Neural cell (in vitro differentiated cells): ENCODE data around the gene RIMS1. TPM values are rescaled to one million over a fixed set of nuclear protein-coding genes. Genes with fewer than 3 reads are reported as not detected.

Experiments used
- H2AFZ ChIP-seq: fragments of 200-600, 300-800 bp; sonication (generic), shearing (Covaris generic); 2 replicates; pipeline ENCODE4 v1.6.0; 2014; ENCODE audit warnings: low read depth, mild to moderate bottlenecking, antibody characterized with exemption, low read length, moderate library complexity
- H3F3A ChIP-seq: fragments of 200-600 bp; shearing (Covaris generic); 2 replicates; pipeline ENCODE4 v1.6.1; 2016; ENCODE audit warnings: mild to moderate bottlenecking, moderate library complexity, mixed read lengths, antibody characterized with exemption, low read length; ENCODE audit not compliant: insufficient read depth, poor library complexity, severe bottlenecking
- H3K27ac ChIP-seq: fragments of 200-600, 300-800 bp; sonication (generic), shearing (Covaris generic); 2 replicates; pipeline ENCODE4 v1.5.1; 2014; ENCODE audit warnings: mild to moderate bottlenecking, low read length, moderate library complexity
- H3K27me3 ChIP-seq: fragments of 300-800, 200-600 bp; sonication (generic), shearing (Covaris generic); 2 replicates; pipeline ENCODE4 v1.6.0; 2014; ENCODE audit warnings: mild to moderate bottlenecking, low read depth, low read length, moderate library complexity; ENCODE audit not compliant: insufficient read depth
- H3K36me3 ChIP-seq: fragments of 300-800, 200-600 bp; sonication (generic), shearing (Covaris generic); 2 replicates; pipeline ENCODE4 v1.5.1; 2014; ENCODE audit warnings: mild to moderate bottlenecking, antibody characterized with exemption, low read length, moderate library complexity; ENCODE audit not compliant: insufficient read depth
- H3K4me2 ChIP-seq: fragments of 300-800, 200-600 bp; sonication (generic), shearing (Covaris generic); 2 replicates; pipeline ENCODE4 v1.6.0; 2014; ENCODE audit warnings: mild to moderate bottlenecking, low read length
- H3K4me3 ChIP-seq: fragments of 300-800, 200-600 bp; sonication (generic), shearing (Covaris generic); 2 replicates; pipeline ENCODE4 v1.5.1; 2014; ENCODE audit warnings: mild to moderate bottlenecking, low read length, moderate library complexity
- H3K79me2 ChIP-seq: fragments of 200-600 bp; shearing (Covaris generic); replicated peaks from 2 replicates; pipeline ENCODE4 v1.6.0; 2014; ENCODE audit warnings: mild to moderate bottlenecking, low read length, moderate library complexity; ENCODE audit not compliant: insufficient read depth
- H3K9ac ChIP-seq: fragments of 300-800, 200-600 bp; sonication (generic), shearing (Covaris generic); 2 replicates; pipeline ENCODE4 v1.6.1; 2016; ENCODE audit warnings: mild to moderate bottlenecking, low read length, mixed read lengths
- H3K9me2 ChIP-seq: fragments of 200-600 bp; shearing (Covaris generic); 2 replicates; pipeline ENCODE4 v1.6.1; 2016; ENCODE audit warnings: mild to moderate bottlenecking, low read length, mixed read lengths; ENCODE audit not compliant: insufficient read depth
- H3K9me3 ChIP-seq: fragments of 200-600, 300-800 bp; sonication (generic), shearing (Covaris generic); 2 replicates; pipeline ENCODE4 v1.6.1; 2016; ENCODE audit warnings: mild to moderate bottlenecking, mixed run types, low read length, moderate library complexity, mixed read lengths
- H4K20me1 ChIP-seq: fragments of 200-600 bp; shearing (Covaris generic); 2 replicates; pipeline ENCODE4 v1.6.1; 2016; ENCODE audit warnings: mild to moderate bottlenecking, mixed run types; ENCODE audit not compliant: insufficient read depth
- EP300 ChIP-seq: fragments of 450-650 bp; conservative IDR thresholded peaks from 2 replicates; pipeline ENCODE4 v1.6.1; 2014; ENCODE audit warnings: antibody characterized with exemption, mild to moderate bottlenecking, moderate library complexity; ENCODE audit not compliant: poor library complexity, severe bottlenecking
- EZH2 ChIP-seq: fragments of 200-600, 300-800 bp; shearing (Covaris generic), sonication (generic); IDR thresholded peaks from 2 replicates; pipeline ENCODE4 v1.6.1; 2014; ENCODE audit warnings: antibody characterized with exemption, low read length, borderline replicate concordance, mild to moderate bottlenecking; ENCODE audit not compliant: insufficient read depth, poor library complexity, severe bottlenecking
- MXI1 ChIP-seq: fragments of 450-650 bp; conservative IDR thresholded peaks from 2 replicates; pipeline ENCODE4 v1.6.1; 2014; ENCODE audit warnings: antibody characterized with exemption, mild to moderate bottlenecking; ENCODE audit not compliant: poor library complexity, severe bottlenecking
- POLR2AphosphoS5 ChIP-seq: IDR thresholded peaks from 2 replicates; pipeline ENCODE4 v1.6.1; 2012
- RAD21 ChIP-seq: fragments of 450-650 bp; conservative IDR thresholded peaks from 2 replicates; pipeline ENCODE4 v1.6.1; 2014; ENCODE audit warnings: antibody characterized with exemption, mild to moderate bottlenecking, moderate library complexity
- SMC3 ChIP-seq: fragments of 450-650 bp; conservative IDR thresholded peaks from 2 replicates; pipeline ENCODE4 v1.6.1; 2014; ENCODE audit warnings: antibody characterized with exemption, mild to moderate bottlenecking, moderate library complexity; ENCODE audit not compliant: poor library complexity
- TAF1 ChIP-seq: IDR thresholded peaks from 2 replicates; pipeline ENCODE4 v1.6.1; 2012; ENCODE audit warnings: low read depth
- polyA plus RNA-seq: library from polyadenylated mRNA; depleted of rRNA; stranded (reverse); fragments of >200 nt; gene quantifications from 2 replicates; pipeline ENCODE4 v1.2.3, GENCODE V29; 2014
- TF ChIP-seq, protein P1 (sequence below): fragments of 450-650 bp; IDR thresholded peaks from 2 replicates; pipeline ENCODE4 v1.5.1; 2014; ENCODE audit warnings: antibody characterized with exemption, mild to moderate bottlenecking, moderate library complexity; ENCODE audit not compliant: poor library complexity, severe bottlenecking
- TF ChIP-seq, protein P2 (sequence below): IDR thresholded peaks from 2 replicates; pipeline ENCODE4 v1.6.1; 2012; ENCODE audit warnings: borderline replicate concordance

RIMS1 gene
- polyA plus RNA-seq, 1 donor from 2014 or later: 17.8 TPM

GRCh38 chr6:72083976-72084375, 197.6 kb downstream of the RIMS1 start:
- Histone ChIP-seq H3K27ac (no peak overlapping the region), H3K4me3 (no peak overlapping the region), H3F3A (no peaks in the 10 kb centered on the region), H2AFZ (no peak overlapping the region), H3K4me2 (no peak overlapping the region), H3K9ac (no peak overlapping the region), H3K9me3 (no peaks in the 10 kb centered on the region), H3K9me2 (no peaks in the 10 kb centered on the region), H3K36me3 (no peaks in the 10 kb centered on the region), H3K27me3 (no peaks in the 10 kb centered on the region), H3K79me2 (no peaks in the 10 kb centered on the region), H4K20me1 (no peaks in the 10 kb centered on the region)
- TF ChIP-seq MXI1: no peak
- no peak for TF ChIP-seq POLR2AphosphoS5
- TF ChIP-seq EZH2: no peak
- TF ChIP-seq, protein P1, sequence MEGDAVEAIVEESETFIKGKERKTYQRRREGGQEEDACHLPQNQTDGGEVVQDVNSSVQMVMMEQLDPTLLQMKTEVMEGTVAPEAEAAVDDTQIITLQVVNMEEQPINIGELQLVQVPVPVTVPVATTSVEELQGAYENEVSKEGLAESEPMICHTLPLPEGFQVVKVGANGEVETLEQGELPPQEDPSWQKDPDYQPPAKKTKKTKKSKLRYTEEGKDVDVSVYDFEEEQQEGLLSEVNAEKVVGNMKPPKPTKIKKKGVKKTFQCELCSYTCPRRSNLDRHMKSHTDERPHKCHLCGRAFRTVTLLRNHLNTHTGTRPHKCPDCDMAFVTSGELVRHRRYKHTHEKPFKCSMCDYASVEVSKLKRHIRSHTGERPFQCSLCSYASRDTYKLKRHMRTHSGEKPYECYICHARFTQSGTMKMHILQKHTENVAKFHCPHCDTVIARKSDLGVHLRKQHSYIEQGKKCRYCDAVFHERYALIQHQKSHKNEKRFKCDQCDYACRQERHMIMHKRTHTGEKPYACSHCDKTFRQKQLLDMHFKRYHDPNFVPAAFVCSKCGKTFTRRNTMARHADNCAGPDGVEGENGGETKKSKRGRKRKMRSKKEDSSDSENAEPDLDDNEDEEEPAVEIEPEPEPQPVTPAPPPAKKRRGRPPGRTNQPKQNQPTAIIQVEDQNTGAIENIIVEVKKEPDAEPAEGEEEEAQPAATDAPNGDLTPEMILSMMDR: no peak
- TF ChIP-seq SMC3: no peak
- TF ChIP-seq, protein P2, sequence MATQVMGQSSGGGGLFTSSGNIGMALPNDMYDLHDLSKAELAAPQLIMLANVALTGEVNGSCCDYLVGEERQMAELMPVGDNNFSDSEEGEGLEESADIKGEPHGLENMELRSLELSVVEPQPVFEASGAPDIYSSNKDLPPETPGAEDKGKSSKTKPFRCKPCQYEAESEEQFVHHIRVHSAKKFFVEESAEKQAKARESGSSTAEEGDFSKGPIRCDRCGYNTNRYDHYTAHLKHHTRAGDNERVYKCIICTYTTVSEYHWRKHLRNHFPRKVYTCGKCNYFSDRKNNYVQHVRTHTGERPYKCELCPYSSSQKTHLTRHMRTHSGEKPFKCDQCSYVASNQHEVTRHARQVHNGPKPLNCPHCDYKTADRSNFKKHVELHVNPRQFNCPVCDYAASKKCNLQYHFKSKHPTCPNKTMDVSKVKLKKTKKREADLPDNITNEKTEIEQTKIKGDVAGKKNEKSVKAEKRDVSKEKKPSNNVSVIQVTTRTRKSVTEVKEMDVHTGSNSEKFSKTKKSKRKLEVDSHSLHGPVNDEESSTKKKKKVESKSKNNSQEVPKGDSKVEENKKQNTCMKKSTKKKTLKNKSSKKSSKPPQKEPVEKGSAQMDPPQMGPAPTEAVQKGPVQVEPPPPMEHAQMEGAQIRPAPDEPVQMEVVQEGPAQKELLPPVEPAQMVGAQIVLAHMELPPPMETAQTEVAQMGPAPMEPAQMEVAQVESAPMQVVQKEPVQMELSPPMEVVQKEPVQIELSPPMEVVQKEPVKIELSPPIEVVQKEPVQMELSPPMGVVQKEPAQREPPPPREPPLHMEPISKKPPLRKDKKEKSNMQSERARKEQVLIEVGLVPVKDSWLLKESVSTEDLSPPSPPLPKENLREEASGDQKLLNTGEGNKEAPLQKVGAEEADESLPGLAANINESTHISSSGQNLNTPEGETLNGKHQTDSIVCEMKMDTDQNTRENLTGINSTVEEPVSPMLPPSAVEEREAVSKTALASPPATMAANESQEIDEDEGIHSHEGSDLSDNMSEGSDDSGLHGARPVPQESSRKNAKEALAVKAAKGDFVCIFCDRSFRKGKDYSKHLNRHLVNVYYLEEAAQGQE: no peak
- TF ChIP-seq RAD21: no peak
- no peak for TF ChIP-seq TAF1
- TF ChIP-seq EP300: no peak

- Histone ChIP-seq H3K79me2 (no peaks in the 10 kb centered on the region), H4K20me1 (no peaks in the 10 kb centered on the region), H2AFZ (no peak overlapping the region), H3K9me2 (no peaks in the 10 kb centered on the region), H3F3A (no peaks in the 10 kb centered on the region), H3K4me2 (no peak overlapping the region), H3K36me3 (no peaks in the 10 kb centered on the region), H3K9ac (no peak overlapping the region), H3K4me3 (no peak overlapping the region), H3K27ac (no peak overlapping the region), H3K9me3 (no peaks in the 10 kb centered on the region), H3K27me3 (no peaks in the 10 kb centered on the region)
- TF ChIP-seq, protein P2: no peak
- TF ChIP-seq TAF1 (no peak), SMC3 (peak; percentile 82), RAD21 (peak; percentile 79)
- TF ChIP-seq, protein P1: peak; percentile 78
Observed at GRCh38 chr6:72084992-72085569, 198.7 kb downstream of the RIMS1 start.
